Hepatocyte (in vitro differentiated cells): ENCODE measurements around the gene SMIM5.

Experiments
- EZH2 ChIP-seq: fragments of 200-600 bp; sonication (generic); IDR thresholded peaks from 2 replicates; pipeline ENCODE4 v1.6.1; 2016; ENCODE audit warnings: antibody characterized with exemption, mild to moderate bottlenecking, borderline replicate concordance
- TF ChIP-seq, protein P1 (sequence below): fragments of 200-600 bp; sonication (generic); IDR thresholded peaks from 2 replicates; pipeline ENCODE4 v1.5.1; 2016; ENCODE audit warnings: antibody characterized with exemption, mild to moderate bottlenecking; ENCODE audit not compliant: poor library complexity

DNA sequence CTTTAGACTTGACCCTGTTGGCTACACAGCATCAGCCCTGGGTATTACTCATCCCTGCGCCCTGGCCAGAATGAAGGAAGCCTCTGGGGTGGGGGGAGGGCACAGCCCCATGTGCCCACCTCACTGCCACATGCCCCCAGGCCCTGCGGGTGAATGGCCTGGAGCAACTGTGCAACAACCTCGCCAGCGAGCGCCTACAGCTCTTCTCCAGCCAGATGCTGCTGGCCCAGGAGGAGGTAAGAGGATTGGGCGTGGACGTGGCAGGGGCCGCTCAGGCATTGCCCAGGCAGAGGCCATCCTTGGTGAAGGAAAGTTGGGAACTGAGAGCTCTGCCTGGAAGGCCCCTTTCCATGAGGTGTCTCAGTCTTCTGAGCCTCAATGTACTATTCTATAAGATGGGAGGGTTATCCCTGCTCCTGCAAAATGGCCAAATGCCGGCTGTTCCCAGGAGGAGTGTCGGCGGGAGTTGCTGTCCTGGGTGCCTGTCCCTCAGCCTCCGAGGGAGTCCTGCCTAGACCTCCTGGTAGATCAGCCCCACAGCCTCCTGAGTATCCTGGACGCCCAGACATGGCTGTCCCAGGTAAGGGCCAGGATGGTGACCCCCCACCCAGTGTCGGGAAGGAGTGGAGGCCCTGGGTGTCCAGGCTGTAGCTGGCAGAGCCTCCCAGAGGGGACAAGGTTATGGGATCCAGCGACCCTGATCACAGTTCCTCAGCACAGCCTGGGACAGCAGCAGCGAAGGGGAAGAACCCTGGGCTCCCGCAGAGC is 36.7 kb upstream of the SMIM5 start:
- TF ChIP-seq, protein P1, sequence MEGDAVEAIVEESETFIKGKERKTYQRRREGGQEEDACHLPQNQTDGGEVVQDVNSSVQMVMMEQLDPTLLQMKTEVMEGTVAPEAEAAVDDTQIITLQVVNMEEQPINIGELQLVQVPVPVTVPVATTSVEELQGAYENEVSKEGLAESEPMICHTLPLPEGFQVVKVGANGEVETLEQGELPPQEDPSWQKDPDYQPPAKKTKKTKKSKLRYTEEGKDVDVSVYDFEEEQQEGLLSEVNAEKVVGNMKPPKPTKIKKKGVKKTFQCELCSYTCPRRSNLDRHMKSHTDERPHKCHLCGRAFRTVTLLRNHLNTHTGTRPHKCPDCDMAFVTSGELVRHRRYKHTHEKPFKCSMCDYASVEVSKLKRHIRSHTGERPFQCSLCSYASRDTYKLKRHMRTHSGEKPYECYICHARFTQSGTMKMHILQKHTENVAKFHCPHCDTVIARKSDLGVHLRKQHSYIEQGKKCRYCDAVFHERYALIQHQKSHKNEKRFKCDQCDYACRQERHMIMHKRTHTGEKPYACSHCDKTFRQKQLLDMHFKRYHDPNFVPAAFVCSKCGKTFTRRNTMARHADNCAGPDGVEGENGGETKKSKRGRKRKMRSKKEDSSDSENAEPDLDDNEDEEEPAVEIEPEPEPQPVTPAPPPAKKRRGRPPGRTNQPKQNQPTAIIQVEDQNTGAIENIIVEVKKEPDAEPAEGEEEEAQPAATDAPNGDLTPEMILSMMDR, result no peak
- no peak for TF ChIP-seq EZH2
